ENCODE data around the gene AMPH.

Gene AMPH

GRCh38 chr7:38630720-38631673 lies at the start of gene AMPH:
Gene AMPH, minus strand, starts transcription at chr7:38631373. Its CDS starts 22 bp downstream, at chr7:38631351.
- DNase-seq, result peak; percentile 33

- peak; percentile 51 for DNase-seq
Measured at GRCh38 chr7:38679419-38679818, 48.2 kb upstream of the AMPH start.

- no peak for DNase-seq
Measured at GRCh38 chr7:38678698-38679054, 47.5 kb upstream of the AMPH start.

GRCh38 chr7:38677981-38678697 lies 47.0 kb upstream of the AMPH start:
- peak; percentile 60 for DNase-seq

- no peak for DNase-seq
Measured at GRCh38 chr7:38675494-38676106, 44.4 kb upstream of the AMPH start.

- DNase-seq, result peak; percentile 76
Measured at GRCh38 chr7:38674513-38674912, 43.3 kb upstream of the AMPH start.

GRCh38 chr7:38673795-38674194 lies 42.6 kb upstream of the AMPH start:
- peak; percentile 99 for DNase-seq

GRCh38 chr7:38671911-38672905 lies 41.0 kb upstream of the AMPH start:
- DNase-seq, result peak; percentile 74

- peak; percentile 47 for DNase-seq
Measured at GRCh38 chr7:38669965-38670520, 38.9 kb upstream of the AMPH start.

GRCh38 chr7:38664972-38665371 lies 33.8 kb upstream of the AMPH start:
- no peak for DNase-seq

GRCh38 chr7:38660427-38661099 lies 29.4 kb upstream of the AMPH start:
- peak; percentile 73 for DNase-seq

- no peak for DNase-seq
Measured at GRCh38 chr7:38659931-38660330, 28.8 kb upstream of the AMPH start.

- peak; percentile 47 for DNase-seq
Measured at GRCh38 chr7:38658921-38659320, 27.7 kb upstream of the AMPH start.

GRCh38 chr7:38656968-38657367 lies 25.8 kb upstream of the AMPH start:
- peak; percentile 88 for DNase-seq

- DNase-seq, result no peak
Measured at GRCh38 chr7:38655833-38656774, 24.9 kb upstream of the AMPH start.

GRCh38 chr7:38637957-38638356 lies 6.8 kb upstream of the AMPH start:
- no peak for DNase-seq

GRCh38 chr7:38632411-38632810 lies 1.2 kb upstream of the AMPH start:
- DNase-seq, result no peak

- no peak for DNase-seq
Measured at GRCh38 chr7:38629651-38630510, 1.3 kb downstream of the AMPH start.

Data from inflammatory macrophage treated with lipopolysaccharide for 4 hours (primary cell).